HG03460 (cell line): ENCODE results near the gene MYO1D.

Source experiments
- ATAC-seq: cut with Tn5 transposase; IDR thresholded peaks from one replicate; pipeline ENCODE4 v1.9.1; 2021; ENCODE audit not compliant: unreplicated experiment

MYO1D gene

DNA sequence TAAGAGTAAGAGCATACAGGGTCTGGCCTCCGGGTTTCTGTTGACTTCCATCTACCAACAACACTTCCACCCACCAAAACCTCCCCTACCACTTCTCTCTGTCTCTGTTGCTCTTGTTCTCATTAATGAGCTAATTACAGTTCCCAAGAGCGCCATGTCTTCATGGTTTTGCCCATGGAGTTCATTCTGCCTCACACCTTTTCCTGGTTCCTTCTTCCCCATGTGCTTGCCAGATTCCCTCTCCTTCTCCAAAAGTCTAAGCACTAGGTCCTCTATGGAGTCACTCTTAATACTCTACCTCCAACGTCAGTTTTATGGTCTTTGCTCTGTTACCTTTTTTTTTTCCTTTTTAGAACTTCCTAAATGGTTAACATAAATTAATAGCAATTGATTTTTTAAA is 92.8 kb downstream of the MYO1D start:
- ATAC-seq = no peak

DNA sequence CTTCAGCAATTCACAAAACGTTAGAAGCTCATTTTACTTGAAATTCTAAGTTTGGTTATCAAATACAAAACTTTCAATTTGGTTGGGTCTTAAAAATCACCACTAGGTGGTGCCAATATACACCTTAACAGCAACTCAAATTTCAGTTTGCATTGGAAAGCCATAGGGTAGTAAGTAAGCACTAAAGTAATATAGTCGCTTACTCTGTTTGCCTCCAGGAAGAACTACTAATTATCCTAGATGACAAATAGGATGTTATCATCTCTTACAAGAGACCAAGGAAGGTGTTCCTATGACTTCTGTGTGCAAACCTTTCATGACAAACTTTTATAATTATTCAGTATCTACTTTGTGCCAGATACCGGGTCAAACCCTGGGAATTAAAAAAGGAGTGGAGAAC is 93.3 kb downstream of the MYO1D start:
- no peak for ATAC-seq

DNA sequence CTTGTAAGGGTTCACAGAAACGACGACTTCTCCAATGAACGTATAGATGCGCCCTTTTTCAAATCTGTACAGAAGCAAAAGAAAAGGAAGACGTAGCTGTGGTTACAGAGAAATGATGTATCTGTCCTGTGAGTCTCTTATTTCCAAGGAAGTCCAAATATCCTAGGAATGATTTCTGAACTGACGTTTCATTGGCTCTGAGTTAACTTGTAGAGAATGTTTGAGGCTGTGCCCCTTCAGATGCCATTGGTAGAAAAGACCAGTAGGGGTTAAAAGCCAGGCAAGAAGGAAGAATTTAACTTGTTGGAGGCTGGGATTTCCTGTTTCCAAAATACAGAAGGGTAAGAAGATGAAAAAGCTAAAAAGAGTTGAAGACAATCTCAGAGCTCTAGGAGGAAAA is 96.2 kb downstream of the MYO1D start:
- ATAC-seq = no peak

DNA sequence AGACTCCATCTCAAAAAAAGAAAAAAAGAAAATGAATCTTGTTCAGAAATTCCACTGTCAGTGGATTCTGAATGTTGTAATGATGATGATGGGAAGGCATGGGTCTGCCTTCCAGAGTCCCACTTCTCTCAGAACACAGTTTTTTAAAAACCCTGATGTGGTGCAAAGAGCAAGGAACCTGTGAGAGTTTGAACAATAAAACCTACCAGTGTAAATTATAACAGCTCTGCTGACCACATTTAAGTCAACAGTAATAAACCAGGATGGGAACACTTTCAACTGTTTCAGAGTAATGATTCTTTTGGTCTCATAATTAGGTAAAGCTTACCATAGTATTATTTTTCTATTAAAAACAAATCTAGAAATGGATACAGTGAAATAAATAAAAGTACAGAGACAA is 99.0 kb downstream of the MYO1D start:
- no peak for ATAC-seq

DNA sequence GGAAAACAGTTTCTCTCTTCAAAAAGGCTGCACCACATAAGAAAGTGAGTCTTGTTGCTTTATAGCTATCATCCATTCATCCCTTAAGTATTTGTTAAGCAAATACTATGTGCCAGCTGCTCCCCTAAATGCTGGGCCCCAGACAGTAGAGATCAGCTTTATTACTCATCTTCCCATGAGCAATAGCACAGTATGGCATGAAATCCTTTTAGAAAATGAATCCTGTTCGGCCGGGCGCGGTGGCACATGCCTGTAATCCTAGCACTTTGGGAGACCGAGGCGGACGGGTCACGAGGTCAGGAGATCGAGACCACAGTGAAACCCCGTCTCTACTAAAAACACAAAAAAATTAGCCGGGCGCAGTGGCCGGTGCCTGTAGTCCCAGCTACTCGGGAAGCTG is 99.5 kb downstream of the MYO1D start:
- ATAC-seq = no peak

DNA sequence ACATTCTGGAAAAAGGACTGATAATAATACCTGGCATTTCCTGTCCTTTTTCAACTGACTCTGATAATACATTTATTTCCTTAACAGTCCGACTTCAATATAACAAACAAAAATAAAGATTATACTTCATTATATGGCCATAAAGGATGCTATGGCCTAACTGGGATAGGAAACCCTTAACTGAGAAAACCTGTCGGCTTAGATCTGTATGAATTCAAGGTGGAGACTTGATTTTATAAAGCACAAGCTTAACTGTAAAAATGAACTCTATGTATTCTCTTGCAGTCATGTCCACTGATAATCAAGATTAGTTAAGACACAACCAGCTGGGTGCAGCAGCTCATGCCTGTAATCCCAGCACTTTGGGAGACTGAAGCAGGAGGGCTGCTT is 102.2 kb downstream of the MYO1D start:
- no peak for ATAC-seq

DNA sequence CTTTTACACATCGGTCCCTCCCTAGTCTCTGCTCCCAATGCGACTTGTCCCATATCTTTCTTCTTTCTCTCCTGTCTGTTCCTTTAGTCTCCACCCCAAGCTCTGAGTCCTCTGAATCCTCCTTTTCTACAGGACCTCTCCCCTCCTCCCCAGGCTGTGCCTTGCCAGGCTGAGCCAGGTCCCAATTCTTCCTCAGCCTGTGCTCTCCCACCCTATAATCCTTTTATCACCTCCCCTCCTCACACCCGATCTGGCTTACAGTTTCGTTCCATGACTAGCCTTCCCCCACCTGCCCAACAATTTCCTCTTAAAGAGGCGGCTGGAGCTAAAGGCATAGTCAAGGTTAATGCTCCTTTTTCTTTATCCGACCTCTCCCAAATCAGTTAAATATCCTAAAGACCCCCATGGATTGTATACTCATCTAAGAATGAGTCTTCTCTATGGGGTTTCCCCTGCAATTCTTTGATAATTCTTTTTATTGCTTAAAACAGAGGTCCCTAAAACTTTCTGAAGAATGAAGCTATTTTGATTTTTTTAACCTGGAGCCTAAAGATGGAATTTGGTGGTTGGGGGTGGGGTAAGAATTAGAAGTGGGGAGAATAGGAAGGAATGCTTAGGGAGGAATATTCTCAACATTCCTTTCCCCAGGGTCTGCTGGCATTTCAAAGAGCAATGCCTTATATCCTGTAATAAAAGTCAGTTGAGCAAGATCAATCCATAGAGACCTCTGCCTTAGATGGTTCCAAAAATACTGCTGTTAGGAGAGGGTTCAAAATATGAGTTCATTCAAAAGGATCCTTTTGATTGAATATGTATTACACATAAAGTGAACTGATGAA is 102.8 kb downstream of the MYO1D start:
- ATAC-seq = no peak

DNA sequence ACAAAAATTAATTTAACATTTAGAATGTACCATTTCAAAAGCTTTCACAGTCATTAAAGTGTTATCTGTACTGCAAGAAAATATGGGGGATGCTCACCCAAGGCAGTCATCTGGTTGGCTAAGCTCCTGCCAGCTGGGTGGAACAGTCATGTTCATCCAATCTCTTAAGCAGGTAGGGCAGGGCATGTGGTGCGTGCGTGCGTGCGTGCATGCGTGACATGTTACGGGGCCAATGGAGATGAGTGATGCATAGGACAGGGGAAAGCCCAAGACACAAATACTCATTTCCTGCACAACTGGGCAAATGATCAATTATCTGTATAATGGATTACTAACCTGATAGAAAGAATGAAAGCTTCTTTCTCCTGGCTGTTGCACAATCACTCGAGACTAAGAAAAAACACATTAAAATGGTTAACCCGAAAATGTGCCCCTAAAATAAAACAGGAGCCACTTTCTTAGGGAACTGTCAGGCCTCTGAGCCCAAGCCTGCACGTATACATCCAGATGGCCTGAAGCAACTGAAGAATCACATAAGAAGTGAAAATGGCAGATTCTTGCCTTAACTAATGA is 104.4 kb downstream of the MYO1D start:
- ATAC-seq = no peak

DNA sequence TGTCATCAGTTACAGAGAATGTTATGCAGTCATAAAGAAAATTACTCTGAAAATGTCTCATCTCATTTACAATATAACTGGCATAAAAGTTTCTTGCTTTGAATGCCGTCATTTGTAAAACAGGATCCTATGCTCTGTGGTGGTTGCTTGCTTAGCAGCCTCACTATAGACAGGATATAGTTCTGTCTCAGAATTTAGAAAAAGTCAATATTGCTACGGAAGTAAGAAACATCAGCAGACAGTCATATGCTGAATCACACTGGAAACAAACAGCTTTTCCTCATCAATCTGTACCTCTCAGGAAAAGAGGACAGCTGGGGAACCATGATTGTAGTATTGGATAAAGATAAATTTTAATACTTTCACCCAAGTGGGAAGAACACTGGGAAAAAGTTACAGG is 105.5 kb downstream of the MYO1D start:
- ATAC-seq = no peak

DNA sequence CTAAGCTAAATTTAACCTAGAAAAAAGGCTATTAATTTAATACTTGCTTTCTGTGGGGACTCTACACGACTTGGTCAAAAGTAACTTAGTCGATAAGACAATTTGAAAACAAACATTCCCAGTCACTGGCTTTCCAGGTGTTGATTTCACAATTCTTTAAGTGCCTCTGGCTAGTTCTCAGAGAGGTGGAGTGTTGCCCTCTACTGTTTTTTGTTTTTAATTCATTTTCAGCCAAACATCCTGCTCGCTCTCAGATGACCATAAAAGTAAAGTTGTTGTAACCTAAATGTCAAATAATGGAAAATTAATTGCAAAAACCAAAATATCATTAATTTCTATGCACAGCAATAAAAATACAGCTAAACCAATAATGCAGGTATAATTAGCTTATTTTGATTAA is 107.1 kb downstream of the MYO1D start:
- ATAC-seq = no peak

DNA sequence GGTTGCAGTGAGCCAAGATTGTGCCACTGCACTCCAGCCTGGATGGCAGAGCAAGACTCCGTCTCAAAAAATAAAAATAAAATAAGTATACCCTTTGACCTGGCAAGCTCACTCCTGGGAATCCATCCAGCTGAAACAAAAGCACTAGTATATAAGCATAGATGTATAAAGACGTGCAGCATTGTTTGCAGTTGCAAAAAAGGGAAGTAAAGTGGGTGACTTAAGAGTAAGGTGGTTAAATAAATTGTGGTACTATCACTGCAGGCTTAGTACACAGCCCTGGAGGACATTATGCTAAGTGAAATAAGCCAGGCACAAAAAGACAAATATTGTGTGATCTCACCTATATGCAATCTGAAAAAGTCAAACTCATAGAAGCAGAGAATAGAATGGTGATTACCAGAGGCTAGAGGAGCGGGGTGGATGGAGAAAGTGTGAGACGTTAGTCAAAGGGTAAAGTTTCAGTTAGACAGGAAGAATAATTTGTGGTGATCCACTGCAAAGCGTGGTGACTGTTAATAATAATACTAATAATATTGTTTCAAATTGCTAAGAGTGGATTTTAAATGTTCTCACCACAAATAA is 113.0 kb downstream of the MYO1D start:
- no peak for ATAC-seq

DNA sequence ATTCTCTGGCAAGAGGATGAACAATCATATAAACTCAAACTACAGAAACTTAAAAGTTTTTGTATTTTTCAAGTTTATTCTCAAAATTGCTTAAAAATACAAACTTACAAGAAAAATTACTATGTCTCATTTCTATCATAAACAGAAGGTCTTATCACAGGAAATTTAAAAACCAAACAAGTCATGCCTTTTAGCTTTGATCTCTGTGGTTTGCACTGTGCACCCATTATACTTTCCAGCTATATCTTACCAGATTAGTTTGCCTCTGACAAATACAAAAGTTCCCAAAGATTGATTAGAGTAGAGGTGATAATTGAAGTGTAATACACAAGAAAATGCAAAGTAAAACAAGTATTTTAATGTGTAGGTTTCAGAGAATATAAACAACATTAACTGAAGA is 117.4 kb downstream of the MYO1D start:
- no peak for ATAC-seq

DNA sequence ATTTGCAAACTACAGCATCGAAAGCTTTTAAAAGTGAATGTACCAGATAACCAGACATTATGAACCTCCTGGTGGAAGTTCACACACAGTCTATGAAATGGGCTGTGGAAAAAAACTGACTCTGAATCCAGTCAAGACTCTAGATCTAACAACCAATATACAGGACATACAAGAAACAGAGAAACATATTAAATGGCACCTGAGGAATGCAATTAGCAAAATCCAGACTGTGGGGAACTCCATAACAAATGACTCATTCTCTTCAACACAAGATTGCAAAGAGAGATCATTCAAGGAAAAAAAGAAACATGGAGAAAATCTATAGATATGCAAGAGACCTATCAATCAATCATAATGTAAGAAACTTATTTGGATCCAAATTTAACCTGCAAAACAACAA is 119.0 kb downstream of the MYO1D start:
- no peak for ATAC-seq

DNA sequence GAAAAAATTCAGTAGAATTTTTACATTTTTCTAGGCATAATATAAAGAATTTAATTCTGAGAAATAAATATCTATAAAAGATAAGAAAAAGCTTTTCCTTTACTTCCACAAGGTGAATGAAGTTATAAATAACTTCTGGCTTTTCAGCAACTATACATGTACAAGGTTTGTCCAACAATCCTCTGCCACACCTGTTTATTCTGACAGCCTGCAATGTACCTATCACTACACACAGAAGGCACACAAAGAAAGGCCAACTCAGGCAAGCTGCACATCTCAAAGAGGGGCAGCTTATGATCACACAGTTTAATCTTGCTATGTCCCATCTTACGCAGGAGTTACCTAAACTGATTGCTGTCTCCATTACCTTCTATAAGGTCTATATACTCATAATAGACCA is 120.2 kb downstream of the MYO1D start:
- ATAC-seq = no peak

DNA sequence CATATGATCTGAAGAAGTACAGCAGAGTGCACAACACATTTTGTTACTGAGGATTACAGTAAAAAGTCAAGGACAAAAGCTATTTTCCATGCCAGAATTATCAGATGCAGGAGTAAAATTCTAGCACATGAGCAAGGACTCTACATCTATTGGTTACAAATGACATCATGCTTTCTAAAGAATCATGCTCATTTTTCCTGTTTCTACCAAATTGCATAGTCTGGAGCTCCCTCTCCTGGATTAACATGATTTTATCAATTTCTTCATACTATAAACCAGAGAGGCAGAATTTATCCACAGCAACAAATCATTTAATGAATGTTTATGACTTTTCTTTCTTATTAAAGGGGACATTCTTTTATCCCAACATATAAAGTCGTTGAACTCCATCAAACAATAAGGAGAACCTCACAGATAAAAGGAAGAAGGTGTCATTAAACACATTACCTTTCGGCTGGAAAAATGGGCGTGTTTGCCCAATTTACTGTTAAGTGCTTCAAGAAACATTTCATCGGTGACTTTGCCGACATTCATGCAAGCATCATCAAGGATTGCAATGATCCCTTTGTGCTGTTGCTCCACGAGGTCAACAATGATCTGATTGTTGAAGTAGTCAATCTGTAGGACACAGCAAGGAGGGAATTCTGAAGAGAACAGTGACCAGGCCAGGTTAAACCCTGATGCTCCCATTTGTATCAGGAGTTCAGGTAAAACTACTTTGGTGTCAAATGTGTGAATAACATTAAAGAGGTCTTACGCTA is 121.7 kb downstream of the MYO1D start:
- ATAC-seq = no peak

DNA sequence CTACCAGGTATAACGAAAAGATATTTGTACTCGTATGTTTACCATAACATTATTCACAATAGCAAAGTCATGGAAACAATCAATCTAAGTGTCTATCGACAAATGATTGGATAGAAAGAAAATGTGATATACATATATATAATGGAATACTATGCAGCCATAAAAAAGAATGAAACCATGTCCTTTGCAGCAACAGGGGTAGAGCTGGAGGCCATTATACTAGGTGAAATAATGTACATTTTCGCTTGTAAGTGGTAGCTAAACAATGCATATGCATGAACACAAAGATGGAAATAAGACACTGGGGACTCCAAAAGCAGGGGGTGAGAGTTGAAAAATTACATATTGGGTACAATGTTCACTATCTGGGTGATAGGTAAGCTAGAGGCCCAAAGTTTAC is 124.0 kb downstream of the MYO1D start:
- ATAC-seq = no peak

DNA sequence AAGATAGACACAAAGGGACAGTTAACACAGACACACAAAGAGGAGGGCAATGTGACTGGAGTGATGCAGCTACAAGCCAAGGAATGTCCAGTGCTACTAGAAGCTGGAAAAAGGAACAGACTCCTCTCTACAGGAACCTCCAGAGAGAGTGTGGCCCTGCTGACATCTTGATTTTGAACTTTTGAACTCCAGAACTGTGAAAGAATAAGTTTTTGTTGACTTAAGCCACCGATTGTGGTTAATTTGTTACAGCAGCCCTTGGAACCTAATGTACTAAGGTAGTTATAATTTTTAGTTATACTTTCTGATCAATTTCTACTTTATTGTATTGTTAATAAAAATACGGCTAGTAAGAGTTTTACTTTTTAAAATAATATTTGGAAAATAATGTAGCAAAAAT is 129.1 kb downstream of the MYO1D start:
- ATAC-seq = no peak

DNA sequence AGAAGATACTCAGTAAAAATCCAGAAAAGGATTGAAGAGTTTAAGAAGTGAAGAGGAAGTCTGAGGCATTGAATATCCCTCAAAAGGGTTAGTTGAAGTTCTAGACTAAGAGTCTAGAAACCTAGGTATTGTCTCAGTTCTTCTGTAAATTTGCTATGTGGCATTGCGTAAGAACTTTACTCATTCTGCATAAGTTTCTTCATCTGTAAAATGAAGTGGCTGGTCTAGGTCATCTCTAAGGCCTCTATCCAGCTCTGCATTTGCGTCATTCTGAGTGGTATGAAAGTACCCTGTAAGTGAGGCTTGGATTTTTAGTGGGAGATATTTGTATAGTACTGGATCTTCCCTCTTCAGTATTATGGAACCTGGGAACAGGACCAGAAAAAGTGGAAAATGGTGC is 130.2 kb downstream of the MYO1D start:
- ATAC-seq = no peak

DNA sequence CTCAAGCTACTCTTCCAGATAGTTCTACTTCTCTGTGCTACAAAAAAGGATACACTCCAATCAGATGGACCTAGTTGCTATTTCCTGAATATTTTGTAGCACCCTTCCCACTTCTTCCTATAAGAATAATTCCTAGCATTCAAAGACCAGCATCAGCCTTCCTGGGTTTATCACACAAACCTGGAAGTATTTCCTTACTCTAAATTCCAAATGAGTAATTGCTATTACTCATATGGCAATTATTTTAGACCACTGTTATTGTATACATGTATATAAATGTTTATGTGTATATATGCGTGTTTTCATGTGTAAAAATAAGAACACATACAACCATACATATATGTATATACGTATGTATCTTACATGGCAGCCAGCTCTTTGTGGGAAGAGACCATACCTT is 130.6 kb downstream of the MYO1D start:
- ATAC-seq = no peak

DNA sequence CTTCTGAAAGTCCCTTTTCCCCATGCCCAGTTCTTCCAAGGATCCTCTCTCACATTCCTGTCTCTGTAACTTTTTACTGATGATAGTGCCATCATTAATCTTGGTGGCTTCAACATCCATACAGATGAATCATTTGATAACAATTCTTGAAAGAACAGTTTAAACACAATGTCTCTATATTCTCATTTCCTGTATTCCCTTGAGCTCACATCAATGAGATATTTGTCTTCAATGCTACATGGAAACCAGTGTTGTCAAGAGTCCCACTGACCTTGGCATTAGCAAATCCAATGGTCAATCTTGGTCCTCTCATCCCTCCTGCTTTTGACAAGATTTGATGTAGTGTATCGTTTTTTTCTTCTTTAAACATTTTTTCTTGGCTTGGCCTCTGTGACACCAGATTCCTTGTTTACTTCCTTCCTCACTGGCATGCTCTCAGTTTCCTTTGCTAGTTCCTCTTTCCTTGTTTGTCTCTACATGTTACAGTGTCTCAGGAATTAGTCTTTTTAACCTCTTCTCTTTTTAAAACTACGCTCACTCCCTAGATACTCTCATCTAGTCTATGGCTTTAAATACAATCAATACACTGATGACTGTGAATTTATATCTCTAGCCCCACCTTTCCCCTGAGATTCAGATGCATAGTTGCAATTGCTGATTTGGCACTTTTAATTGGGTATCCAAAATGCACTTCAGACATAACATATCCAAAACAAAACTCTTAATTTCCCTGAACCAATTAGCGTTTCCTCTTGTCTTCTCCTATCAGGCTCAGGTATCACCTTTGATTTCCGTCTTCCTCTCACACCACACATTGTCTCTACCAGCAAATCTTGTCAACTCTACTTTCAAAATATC is 134.0 kb downstream of the MYO1D start:
- no peak for ATAC-seq

DNA sequence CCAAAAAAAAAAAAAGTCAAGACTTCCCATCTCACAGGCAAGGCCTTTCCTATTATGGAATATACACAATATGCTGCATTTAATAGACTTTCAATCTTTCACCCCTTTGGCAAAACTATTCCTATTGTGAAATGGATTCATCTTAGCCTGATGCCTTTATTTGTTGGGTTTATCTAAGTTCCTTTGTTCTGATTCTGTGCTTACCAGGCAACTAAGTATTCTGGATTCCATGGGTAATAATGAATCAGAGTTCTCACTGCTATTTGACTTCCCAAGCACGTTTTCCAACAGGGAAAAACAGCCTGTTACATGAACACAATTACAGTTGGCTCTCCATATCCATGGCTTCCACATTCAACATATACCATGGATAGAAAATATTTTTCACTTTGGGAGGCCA is 135.5 kb downstream of the MYO1D start:
- ATAC-seq = no peak
